HK-2 (cell line): ENCODE data around the gene DAZL.
"Not testable (repeated sequence)": the region's sequence is repeated elsewhere in the genome, so short reads cannot be mapped to it uniquely, and the experiment has no call there.

Source experiments
- DNase-seq: peaks from one replicate; pipeline ENCODE4 v3.0.0-alpha.2; 2018; ENCODE audit not compliant: unreplicated experiment

DAZL gene, protein sequence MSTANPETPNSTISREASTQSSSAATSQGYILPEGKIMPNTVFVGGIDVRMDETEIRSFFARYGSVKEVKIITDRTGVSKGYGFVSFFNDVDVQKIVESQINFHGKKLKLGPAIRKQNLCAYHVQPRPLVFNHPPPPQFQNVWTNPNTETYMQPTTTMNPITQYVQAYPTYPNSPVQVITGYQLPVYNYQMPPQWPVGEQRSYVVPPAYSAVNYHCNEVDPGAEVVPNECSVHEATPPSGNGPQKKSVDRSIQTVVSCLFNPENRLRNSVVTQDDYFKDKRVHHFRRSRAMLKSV

DNA sequence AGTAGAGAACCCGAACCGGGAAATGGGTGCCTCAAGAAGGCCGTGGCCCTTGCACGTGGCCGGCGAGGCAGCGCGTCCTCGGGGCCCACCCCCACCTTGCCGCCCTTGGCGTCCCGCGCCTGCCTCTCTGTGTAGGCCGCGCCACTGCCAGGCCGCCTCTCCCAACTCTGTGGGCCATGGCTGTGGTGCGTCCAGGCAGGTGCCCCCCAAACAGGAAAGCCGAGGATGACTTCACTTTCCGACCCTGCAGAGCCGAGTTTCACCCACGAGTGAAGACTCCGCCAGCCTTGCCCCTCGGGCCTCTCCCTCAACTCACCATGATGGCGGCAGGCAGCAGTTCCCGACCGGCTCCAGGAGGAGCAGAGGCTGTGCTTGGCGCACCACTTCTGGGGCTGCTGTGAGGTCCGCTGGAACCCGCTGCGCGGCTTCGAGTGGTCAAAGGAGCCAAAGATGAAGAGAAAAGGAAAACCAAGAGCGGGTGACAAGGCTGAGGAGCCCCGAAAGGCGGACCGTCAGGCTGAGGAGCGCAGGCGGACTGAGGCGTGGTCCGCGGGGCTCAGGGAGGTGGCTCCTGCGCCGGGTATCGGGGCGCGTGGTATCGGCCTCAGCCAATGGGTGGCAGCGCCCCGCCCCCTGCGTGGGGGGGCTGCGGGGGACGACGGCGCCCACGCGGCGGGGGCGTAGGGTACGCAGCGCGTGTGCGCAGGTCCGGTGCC, at the start of gene DAZL:
DAZL (minus strand) TSS at position 537 of the 716 bp plus-strand sequence; CDS start at position 319, 218 bp downstream.
- DNase-seq: no peak

DNA sequence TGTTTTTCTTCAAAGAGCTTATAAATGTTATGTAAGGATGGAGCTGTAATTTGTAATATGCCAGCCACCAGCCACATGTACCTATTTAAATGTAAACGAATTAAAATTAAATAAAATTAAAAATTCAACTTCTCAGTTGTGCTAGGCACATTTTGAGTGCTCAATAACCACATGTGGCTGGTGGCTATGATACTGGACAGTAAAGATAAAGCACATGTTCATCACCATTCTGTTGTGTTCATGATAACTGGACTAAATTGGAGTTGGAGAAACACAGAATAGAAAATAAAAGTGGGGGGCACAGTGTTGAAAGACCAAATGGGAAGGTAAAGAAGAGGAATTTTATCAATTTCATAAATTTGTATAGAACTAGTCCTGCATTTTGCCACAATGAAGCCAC, 49.8 kb upstream of the DAZL start:
- DNase-seq: no peak

DNA sequence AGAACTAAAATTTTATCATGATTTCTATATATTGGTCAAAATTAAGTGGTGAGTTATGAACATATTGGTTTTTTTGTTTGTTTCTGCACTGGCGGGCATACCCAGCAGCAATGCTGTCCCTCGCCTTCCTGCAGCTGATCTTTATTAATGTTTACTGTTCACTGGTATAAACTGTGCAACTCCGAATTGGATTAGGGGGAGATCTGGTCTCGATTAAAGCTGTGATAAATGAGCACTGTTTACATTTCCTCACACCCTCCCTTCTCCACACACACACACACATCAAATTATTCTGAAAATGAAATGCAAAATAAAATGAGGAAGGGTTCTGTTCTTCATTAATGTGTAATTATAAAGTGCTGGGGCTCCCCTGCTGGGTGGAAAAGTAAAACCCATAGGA, 48.5 kb upstream of the DAZL start:
- DNase-seq: no peak

DNA sequence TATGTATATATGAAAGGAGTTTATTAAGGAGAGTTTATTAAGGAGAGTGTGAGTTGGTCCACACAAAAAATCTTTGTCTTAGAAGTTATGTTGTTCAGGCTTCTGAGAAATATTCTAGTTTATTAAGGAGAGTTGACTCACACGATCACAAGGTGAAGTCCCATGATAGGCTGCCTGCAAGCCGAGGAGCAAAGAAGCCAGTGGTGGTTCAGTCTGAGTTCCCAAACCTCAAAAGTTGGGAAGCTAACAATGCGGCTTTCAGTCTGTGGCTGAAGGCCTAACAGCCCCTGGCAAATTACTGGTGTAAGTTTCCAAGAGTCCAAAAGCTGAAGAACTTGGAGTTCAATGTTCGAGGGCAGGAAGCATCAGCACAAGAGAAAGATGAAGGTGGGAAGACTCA, 42.4 kb upstream of the DAZL start:
- no peak for DNase-seq

DNA sequence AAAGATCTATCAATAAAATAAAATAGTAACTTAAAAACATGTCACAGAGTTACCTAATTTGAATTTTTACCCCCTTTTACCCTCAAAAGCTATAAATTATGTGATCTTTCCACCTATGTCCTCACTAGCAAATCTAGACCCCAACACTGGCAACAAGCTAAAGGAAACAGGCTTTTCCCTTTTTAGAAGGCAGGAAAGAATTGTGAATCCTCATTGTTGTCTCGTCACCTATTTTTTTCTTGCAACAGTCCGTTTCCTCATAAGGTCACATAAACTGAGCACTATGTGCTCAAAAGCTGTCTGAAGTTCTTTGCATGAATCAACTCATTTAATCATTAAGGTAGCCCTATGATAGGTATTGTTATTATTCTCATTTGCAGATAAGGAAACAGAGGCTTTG, 34.6 kb upstream of the DAZL start:
- no peak for DNase-seq

DNA sequence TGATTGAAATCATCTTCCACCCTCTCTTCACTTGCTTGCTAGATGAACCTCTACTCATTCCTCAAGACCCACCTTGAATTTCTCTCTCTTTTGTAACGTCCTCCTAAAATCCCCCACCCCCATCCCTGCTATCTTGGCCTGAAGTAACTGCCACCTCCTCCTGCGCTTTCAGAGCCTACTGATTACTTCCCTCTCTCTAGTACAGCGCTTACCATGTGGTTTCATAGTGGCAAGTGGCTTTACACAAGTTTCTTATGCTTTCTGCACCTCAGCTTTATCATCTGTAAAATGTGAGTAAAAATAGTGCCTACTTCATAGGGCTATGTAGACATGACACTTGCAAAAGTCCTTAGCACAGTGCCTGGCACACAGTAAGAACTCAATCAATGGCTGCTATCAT, 28.7 kb upstream of the DAZL start:
- DNase-seq: no peak

DNA sequence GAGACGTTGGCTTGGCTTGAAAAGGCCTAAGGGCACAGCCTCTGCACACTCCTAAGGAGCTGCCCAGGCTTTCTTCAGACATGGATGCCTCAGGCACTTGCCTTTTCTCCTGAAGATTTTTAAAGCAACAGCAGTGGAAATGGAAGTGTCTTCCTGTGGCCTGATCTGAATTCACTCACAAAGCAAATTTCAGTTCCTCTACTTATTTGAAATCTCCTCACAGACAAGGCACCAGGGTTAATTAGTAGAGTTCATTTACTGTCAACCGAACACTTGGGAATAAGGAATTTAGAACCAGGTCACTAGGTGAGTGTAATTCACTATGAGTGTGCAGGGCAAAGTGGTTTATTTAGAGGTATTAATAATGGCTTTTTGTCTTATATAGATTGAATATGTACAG, 27.2 kb upstream of the DAZL start:
- no peak for DNase-seq

DNA sequence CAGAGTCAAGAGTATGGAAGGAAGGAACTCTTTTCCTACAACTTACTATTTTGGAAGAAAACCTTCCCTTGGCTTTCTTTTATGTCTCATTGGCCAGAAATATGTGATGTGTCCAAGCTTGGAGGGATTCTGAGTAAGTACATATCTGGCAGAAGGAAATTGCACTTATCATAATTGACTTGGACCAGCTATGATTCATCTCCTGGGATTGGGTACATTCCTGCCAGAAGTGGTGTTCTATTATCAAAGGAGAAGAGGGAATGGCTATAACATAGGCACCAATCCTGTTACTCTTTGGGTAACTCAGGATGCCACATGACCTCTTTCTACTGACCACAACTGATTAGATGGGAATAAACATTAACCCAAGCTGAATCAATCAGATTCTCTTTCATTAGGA, 13.5 kb upstream of the DAZL start:
- no peak for DNase-seq

DNA sequence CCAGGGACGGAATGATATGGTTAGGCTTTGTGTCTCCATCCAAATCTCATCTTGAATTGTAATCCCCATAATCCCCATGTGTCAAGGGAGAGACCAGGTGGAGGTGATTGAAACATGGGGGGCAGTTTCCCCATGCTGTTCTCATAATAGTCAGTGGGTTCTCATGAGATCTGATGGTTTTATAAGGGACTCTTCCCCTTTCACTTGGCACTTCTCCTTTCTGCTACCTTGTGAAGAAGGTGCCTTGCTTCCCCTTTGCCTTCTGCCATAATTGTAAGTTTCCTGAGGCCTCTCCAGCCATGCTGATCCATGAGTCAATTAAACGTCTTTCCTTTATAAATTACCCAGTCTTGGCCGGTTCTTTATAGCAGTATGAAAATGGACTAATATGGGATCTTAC, 11.9 kb upstream of the DAZL start:
- DNase-seq: not testable (repeated sequence)

DNA sequence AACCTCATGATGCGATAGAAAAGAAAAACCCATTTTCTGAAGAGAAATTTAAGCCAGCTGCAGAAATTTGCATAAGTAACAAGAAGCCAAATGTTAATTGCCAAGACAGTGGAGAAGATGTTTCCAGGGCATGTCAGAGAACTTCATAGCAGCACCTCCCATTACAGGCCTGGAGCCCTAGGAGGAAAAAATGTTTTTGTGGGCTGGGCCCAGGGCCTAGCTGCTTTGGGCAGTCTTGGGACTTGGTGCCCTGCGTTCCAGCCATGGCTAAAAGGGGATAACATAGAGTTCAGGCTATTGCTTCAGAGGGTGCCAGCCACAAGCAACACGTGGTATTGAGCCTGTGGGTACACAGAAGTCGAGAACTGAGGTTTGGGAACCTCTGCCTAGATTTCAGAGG, 10.9 kb upstream of the DAZL start:
- DNase-seq: no peak

DNA sequence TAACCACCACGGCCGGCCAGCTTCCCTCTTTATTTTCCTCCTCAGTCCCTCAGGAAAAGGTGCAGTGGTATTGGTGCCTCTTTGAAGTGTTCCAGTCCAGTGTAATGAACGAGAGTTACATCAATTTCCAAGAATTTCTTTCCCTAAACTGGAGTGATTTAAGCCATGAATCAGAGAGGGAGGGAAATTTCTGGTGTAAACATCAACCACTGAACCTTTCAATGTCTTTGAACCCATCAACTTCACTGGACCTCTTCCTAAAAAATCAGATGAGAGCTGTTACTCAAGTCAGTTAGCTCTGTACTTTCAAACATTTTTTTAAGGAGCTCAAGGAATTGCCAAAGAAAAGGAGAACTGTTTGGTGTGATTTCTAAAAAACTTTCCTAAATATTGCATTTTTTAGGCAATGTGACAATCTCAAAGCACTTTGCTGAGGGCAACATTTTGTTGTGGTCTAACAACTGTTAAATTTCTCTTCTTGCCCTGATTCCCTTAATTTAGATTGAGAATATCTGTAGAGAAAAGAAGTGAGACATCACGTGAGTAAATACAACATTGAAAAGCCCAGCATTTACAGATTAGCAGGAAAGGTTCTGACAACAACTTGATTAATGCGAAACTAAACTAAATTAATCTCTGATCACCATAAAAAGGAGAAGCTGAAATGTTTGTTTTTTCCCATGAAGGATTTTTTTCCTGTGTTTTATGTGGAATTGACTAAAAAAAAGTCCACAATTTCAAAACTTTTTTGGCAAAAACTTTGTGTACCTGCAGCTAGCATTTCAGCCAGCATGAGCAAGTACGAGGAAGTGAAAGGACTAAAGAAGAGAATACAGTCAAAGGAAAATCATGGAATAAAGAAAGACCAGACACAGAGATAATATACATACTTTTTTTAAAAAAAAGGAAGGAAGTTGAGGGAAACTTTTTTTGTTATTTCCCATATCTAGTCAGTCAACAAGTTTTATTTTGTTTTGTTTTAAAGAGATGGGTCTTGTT, 9.1 kb upstream of the DAZL start:
- no peak for DNase-seq

DNA sequence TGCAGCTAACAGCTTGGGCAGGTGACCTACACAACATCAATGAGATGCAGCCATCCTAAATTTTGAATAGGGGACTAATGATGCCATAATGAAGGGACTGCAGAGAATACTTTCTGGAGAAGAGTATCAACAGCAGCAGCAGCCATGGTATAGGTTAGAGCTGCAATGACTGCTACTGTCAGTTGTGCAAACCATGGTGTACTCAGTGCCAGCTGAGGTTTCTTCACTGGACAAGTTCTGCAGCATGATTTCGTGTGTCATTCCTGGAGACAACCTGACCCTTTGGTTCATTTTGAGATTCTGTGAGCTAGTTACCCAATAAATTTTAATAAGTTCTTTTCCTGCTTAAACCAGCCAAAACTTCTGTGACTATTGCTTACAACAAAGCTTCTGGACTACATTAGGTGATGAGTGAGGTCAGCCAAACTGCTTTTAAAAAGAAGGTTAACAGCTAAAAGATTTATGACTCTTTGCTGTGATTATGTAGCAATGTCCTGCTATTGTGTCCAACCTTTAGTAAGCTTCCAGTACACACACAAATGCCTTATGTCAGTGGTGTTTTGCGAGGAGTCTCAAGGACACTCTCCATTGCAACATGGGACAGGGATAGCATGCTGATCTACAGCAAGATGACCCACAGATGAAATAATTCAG, 4.8 kb upstream of the DAZL start:
- DNase-seq: no peak

DNA sequence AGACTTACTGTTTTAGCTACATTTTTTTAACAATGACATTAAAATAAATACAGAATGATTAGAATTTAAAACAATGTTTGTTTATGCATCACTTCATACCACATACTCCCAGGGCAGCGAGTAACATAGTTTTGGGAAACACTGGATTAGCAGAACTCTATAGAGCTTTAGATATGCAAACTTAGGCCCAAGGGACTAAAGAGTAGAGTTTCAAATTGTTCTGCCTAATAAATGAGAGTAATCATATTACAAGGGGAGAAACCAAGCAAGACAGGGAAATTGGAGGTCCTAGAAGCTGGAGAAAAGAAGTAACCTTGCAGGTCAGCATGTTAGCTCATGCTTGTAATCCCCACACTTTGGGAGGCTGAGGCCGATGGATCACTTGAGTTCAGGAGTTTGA, 3.6 kb upstream of the DAZL start:
- no peak for DNase-seq

DNA sequence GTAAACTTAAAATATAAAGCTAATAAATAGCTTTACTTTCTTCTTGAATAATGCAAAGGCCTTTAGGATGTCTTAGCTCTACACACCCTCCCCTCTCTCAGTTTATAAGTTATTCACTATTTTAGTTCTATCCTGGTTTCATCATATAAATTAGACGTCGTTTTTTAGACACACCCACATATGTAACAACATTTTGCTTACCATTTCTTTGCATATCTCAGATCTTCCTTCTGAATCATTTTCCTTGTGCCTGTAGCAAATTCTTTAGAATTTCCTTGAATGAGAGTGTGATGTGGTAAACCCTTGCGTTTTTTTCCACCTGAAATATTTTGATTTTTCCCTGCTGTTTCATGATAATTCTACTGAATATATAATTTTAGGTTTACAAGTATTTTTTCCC, 2.5 kb upstream of the DAZL start:
- DNase-seq: no peak

DNA sequence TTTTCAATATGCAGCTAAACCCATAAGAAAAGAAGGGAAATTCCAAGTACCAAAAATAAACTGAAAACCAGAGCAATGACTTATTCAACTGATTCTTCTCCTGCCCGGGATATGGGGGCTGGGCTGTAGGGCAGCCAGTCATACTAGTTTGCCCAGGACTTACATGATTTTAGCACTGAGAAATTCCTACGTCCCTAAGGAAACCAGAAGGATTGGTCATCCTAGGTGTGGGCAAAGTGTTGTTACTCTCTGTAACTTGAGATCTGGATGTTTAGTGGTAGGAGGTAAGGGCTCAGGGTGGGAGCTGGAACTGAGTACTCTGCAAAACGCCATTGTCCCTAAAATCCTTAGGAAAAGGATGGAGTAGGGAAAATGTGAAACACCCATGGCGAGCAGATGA, 1.2 kb upstream of the DAZL start:
- no peak for DNase-seq

DNA sequence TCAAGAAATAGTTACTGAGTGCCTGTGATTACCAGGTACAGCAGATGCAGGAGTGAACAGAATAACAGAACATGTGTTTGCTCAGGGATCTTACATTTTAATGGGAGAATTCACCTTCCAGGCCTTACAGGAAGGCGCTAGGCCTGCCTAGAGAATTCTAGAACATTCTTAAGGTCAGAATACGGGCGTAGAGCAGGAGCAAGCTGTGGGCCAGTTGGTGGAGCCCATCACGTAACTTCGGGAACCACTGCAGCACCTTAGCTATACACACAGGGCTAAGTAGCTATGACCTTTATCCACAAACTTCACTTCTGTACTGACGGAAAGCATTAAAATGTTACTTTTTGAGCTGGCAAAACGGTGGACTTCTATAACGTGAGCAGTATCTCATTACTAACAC, 743 bp upstream of the DAZL start:
- no peak for DNase-seq

DNA sequence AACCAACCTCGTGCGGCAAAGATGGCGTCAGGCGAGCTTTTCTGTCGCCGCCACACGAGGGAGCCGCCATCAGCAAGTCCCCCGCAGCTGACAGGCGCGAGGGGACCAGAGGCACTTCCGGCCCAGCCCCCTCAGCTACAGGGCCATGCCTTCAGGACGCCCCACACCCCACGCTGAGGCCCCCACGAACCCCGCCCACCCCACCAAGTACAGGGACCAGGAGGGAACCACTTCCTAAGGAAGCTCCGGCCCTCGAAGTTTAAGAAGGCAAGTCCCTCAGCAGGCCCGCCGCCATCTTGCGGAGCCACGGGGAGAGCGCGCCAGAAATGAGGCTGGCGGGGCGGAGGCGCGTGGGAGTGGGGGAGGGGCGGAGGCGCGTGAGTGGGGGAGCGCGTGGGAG, 790 bp downstream of the DAZL start:
- DNase-seq: no peak

DNA sequence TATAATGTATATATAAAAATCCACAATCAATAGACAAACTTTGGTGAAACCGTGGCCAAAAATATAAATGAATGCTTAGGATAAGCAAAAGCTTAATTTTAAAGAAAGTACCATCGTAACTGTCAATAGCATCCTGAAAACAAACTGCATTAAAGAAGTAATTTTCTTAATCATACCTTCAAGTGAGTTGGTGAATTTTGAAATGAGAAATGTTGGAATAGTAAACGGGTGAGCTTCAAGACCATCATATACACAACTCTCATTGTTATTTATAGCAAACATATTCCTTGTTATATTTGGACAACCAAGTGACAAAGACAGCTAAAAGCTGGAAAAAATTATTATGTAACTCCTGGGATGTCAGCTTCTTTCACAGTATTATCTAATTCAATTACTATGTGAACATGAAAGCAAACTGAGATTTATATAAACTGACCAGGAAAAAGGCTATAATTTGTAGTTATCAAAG, 3.7 kb downstream of the DAZL start:
- DNase-seq: no peak

DNA sequence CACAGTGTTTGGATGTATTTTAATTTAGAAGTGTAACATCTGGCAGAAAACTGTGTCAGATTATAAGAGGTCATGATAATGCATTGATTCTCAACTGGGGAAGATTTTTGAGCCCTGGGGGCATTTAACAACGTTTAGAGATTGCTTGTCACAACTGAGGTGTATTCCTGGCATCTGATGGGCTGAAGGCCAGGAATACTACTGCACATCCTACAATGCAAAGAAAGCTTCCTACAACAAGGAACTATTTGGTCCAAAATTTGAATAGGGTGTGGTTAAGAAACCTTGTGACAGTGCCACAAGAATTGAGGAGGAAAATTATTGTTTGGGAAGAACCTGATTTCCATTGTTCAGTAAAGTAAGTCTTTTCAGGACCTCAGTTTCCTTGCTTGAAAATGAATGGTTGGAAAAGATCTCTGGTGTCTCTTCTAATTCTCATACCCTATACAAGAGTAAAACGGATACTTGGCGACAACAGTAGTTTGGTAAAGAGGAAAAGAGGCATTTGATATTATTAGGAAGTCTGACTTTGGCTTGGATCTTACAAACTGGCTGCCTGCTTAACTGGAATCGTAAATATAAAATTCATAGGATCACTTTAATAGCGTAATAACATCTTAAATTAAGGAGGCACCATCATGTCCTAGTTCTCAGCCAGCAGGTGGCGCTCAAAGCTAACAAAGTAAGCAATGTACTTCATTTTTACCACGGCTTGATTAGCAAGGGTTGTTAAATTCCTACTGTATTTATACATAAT, 4.3 kb downstream of the DAZL start:
- peak; percentile 49 for DNase-seq

DNA sequence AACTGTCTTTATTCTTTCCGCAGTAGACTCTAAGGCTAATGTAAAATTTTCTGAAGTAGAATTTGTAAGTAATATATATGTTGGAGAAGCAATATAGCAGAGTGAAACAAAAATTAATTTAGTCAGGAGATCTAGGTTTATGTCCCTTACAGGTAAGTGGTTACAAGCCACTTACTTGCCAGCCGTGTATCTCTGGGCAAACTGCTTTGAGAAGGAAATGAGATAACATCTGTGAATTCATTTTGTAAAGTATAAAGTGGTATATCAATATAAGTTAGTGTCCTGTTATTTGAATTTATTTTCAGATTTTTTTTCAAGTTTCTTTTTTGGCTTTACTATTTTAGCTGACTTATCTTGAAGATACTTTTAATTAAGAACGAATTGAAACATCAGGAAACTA, 5.5 kb downstream of the DAZL start:
- DNase-seq: no peak
